H1 (cell line): ENCODE results near the gene ANKRD13C.
A peak's percentile ranks its signal among the peaks of the same experiment; 100 is the strongest.

ENCODE experiments used
- TCF12 ChIP-seq: IDR thresholded peaks from 2 replicates; pipeline ENCODE4 v1.6.1; 2011; ENCODE audit warnings: low read depth, mild to moderate bottlenecking, low read length
- TF ChIP-seq, protein P1 (sequence below), 3 experiments: IDR thresholded peaks; 1 replicate in 2 of 3; 2 replicates in 1 of 3; pipeline versions ENCODE4 v1.5.1 to v1.6.1; 2011; ENCODE audit warnings: low read length in 3 of 3, mild to moderate bottlenecking in 3 of 3, inconsistent platforms in 2 of 3, low read depth in 1 of 3, moderate library complexity in 1 of 3; ENCODE audit not compliant: insufficient read depth in 1 of 3; ENCODE audit errors: control extremely low read depth in 1 of 3

DNA sequence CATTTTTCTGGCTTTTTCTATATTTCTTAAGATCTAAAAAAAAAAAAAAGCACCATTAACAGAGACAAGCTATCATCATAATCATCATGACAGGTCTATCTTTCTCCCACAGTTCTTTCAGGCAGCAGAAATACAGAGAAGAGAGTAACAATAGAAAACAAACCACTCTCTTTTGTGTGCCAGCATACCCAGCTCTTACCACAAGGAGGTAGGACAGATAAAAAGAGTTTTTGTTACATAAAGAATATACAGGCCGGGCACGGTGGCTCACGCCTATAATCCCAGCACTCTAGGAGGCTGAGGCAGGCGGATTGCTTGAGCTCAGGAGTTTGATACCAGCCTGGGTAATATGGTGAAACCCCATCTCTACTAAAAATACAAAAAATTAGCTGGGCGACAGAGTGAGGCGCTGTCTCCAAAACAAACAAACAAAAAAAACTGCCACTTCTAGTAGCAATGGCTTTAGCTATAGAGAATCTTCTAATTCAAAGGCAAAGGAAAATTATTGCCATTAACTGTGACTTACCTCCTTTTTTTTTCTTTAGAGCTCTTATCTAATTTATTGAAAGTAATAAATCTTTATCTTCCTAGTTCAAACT is 39.7 kb downstream of the ANKRD13C start:
- TF ChIP-seq, protein P1, sequence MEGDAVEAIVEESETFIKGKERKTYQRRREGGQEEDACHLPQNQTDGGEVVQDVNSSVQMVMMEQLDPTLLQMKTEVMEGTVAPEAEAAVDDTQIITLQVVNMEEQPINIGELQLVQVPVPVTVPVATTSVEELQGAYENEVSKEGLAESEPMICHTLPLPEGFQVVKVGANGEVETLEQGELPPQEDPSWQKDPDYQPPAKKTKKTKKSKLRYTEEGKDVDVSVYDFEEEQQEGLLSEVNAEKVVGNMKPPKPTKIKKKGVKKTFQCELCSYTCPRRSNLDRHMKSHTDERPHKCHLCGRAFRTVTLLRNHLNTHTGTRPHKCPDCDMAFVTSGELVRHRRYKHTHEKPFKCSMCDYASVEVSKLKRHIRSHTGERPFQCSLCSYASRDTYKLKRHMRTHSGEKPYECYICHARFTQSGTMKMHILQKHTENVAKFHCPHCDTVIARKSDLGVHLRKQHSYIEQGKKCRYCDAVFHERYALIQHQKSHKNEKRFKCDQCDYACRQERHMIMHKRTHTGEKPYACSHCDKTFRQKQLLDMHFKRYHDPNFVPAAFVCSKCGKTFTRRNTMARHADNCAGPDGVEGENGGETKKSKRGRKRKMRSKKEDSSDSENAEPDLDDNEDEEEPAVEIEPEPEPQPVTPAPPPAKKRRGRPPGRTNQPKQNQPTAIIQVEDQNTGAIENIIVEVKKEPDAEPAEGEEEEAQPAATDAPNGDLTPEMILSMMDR (IDR thresholded peaks at IDR 0.05; ENCODE audit: control extremely low read depth in 1 of 3, insufficient read depth in 1 of 3, low read depth in 1 of 3, low read length in 3 of 3): peak in 1 of 3 experiments; percentile 7; a peak in 1 of 4 replicates
- TF ChIP-seq TCF12: no peak
